Caco-2 (cell line): ENCODE data around the gene AMFR. TPM values are rescaled to one million over a fixed set of nuclear protein-coding genes. Genes with fewer than 3 reads are reported as not detected.

Source experiments
- BruUV-seq: library from RNA; stranded (reverse); fragments of 400-500 nt; replicated peaks from 2 replicates; lab custom pipeline; 2021; lab: Mats Ljungman, UMichigan
- CTCF ChIA-PET: fragments of 300-600 bp; sonication (Branson Sonifier 250); formaldehyde crosslinking; loops from one replicate; lab custom pipeline; 2022; ENCODE audit warnings: antibody characterized with exemption; lab: Charles Lee
- POLR2A ChIA-PET: fragments of 300-600 bp; sonication (Branson Sonifier 250); formaldehyde crosslinking; loops from one replicate; lab custom pipeline; 2022; ENCODE audit warnings: antibody characterized with exemption; lab: Charles Lee
- DNase-seq, 2 experiments: peaks; one replicate each; pipeline versions ENCODE4 v3.0.0 to v3.0.0-alpha.2; 2020 to 2022
- H3K27me3 ChIP-seq: replicated peaks from 2 replicates; pipeline ENCODE4 v1.6.0; 2011; ENCODE audit warnings: low read length; ENCODE audit not compliant: control insufficient read depth, insufficient read depth
- H3K36me3 ChIP-seq: 2 replicates; pipeline ENCODE4 v1.5.1; 2011; ENCODE audit warnings: low read length; ENCODE audit not compliant: control insufficient read depth, insufficient read depth
- H3K4me1 ChIP-seq: fragments of 250-450 bp; sonication (Bioruptor Pico); 2 replicates; pipeline ENCODE4 v1.5.1; 2020; ENCODE audit warnings: mild to moderate bottlenecking
- H3K4me3 ChIP-seq: 2 replicates; pipeline ENCODE4 v1.5.1; 2011; ENCODE audit warnings: low read depth, mild to moderate bottlenecking, control low read depth, low read length
- H3K9me3 ChIP-seq: fragments of 250-450 bp; sonication (Bioruptor Pico); 2 replicates; pipeline ENCODE4 v1.5.1; 2020; ENCODE audit warnings: mild to moderate bottlenecking, moderate library complexity
- H3K27ac Mint-ChIP-seq: one replicate; pipeline ENCODE4 v1.8.0; 2022; ENCODE audit warnings: mixed read lengths; ENCODE audit not compliant: unreplicated experiment
- H3K27me3 Mint-ChIP-seq: one replicate; pipeline ENCODE4 v1.8.0; 2022; ENCODE audit warnings: mixed read lengths; ENCODE audit not compliant: insufficient read depth, unreplicated experiment
- H3K36me3 Mint-ChIP-seq: one replicate; pipeline ENCODE4 v1.8.0; 2022; ENCODE audit warnings: mild to moderate bottlenecking, mixed read lengths; ENCODE audit not compliant: insufficient read depth, unreplicated experiment
- H3K4me1 Mint-ChIP-seq: one replicate; pipeline ENCODE4 v1.8.0; 2022; ENCODE audit warnings: low read depth, mixed read lengths; ENCODE audit not compliant: unreplicated experiment
- H3K4me3 Mint-ChIP-seq: one replicate; pipeline ENCODE4 v1.8.0; 2022; ENCODE audit warnings: mild to moderate bottlenecking, moderate library complexity, mixed read lengths; ENCODE audit not compliant: unreplicated experiment
- H3K9me3 Mint-ChIP-seq: one replicate; pipeline ENCODE4 v1.8.0; 2022; ENCODE audit warnings: mixed read lengths; ENCODE audit not compliant: unreplicated experiment
- CTCF ChIP-seq, 2 experiments: fragments of 200-600 bp in 1 of 2; IDR thresholded peaks; 1 replicate in 1 of 2; 2 replicates in 1 of 2; pipeline versions ENCODE4 v1.5.1 to v1.8.0; 2011 to 2022; ENCODE audit warnings: antibody characterized with exemption in 1 of 2, control low read depth in 1 of 2, inconsistent platforms in 1 of 2, low read depth in 1 of 2, low read length in 1 of 2, mild to moderate bottlenecking in 1 of 2, moderate library complexity in 1 of 2; ENCODE audit not compliant: insufficient read depth in 1 of 2, severe bottlenecking in 1 of 2, unreplicated experiment in 1 of 2
- intact Hi-C: fragments of 100-400 bp; cut with micrococcal nuclease; formaldehyde crosslinking; loops from one replicate; pipeline ENCODE4 v1.10.0; 2022; ENCODE audit not compliant: unreplicated experiment
- total RNA-seq: library from RNA; stranded (reverse); gene quantifications from 2 replicates; pipeline ENCODE4 v1.2.3, GENCODE V29; 2022

Gene AMFR
- total RNA-seq, 1 experiment from 2014 or later, result 106 TPM

- no TSS peak for BruUV-seq
- peaks cover 8% of the 10 kb centered on the region for H3K9me3 Mint-ChIP-seq
- H3K27ac Mint-ChIP-seq, result no peak overlapping the region
Measured at GRCh38 chr16:56373003-56373402, 52.3 kb downstream of the AMFR start.

GRCh38 chr16:56372013-56372634 lies 53.2 kb downstream of the AMFR start:
- H3K27me3 Mint-ChIP-seq, result no peaks in the 10 kb centered on the region
- no peak for DNase-seq
- Histone ChIP-seq H3K4me1 (no peaks in the 10 kb centered on the region), H3K27me3 (no peaks in the 10 kb centered on the region), H3K9me3 (no peaks in the 10 kb centered on the region), H3K36me3 (no peaks in the 10 kb centered on the region), H3K4me3 (no peak overlapping the region)
- no peaks in the 10 kb centered on the region for H3K9me3 Mint-ChIP-seq
- H3K4me1 Mint-ChIP-seq, result no peaks in the 10 kb centered on the region
- CTCF ChIA-PET, result no interaction called here
- intact Hi-C loops, result no loop called here
- H3K27ac Mint-ChIP-seq, result no peak overlapping the region
- no TSS peak for BruUV-seq
- POLR2A ChIA-PET, result no interaction called here
- H3K36me3 Mint-ChIP-seq, result peaks cover 16% of the 10 kb centered on the region
- TF ChIP-seq CTCF (IDR thresholded peaks at IDR 0.05; ENCODE audit: insufficient read depth in 1 of 2, low read depth in 1 of 2, low read length in 1 of 2, severe bottlenecking in 1 of 2, unreplicated experiment in 1 of 2), result no peak
- H3K4me3 Mint-ChIP-seq, result no peak overlapping the region

More at GRCh38 chr16:56373003-56373402, 52.3 kb downstream of the AMFR start:
- intact Hi-C loops, result no loop called here
- TF ChIP-seq CTCF (IDR thresholded peaks at IDR 0.05; ENCODE audit: insufficient read depth in 1 of 2, low read depth in 1 of 2, low read length in 1 of 2, severe bottlenecking in 1 of 2, unreplicated experiment in 1 of 2), result no peak
- Mint-ChIP-seq H3K4me3 (no peak overlapping the region), H3K4me1 (no peaks in the 10 kb centered on the region), H3K36me3 (peaks cover 12% of the 10 kb centered on the region), H3K27me3 (no peaks in the 10 kb centered on the region)
- Histone ChIP-seq H3K9me3 (no peaks in the 10 kb centered on the region), H3K36me3 (no peaks in the 10 kb centered on the region), H3K27me3 (no peaks in the 10 kb centered on the region), H3K4me1 (no peaks in the 10 kb centered on the region), H3K4me3 (no peak overlapping the region)
- POLR2A ChIA-PET, result no interaction called here
- no peak for DNase-seq
- CTCF ChIA-PET, result no interaction called here

- Mint-ChIP-seq H3K9me3 (no peaks in the 10 kb centered on the region), H3K27ac (no peak overlapping the region), H3K4me1 (no peaks in the 10 kb centered on the region), H3K4me3 (no peak overlapping the region), H3K36me3 (peaks cover 18% of the 10 kb centered on the region), H3K27me3 (no peaks in the 10 kb centered on the region)
- no peaks in the 10 kb centered on the region for H3K27me3 ChIP-seq
- ChIA-PET CTCF (no interaction called here), POLR2A (no interaction called here)
- no peak for TF ChIP-seq CTCF (IDR thresholded peaks at IDR 0.05; ENCODE audit: insufficient read depth in 1 of 2, low read depth in 1 of 2, low read length in 1 of 2, severe bottlenecking in 1 of 2, unreplicated experiment in 1 of 2)
- no peak overlapping the region for H3K4me3 ChIP-seq
- BruUV-seq, result no TSS peak
- H3K9me3 ChIP-seq, result no peaks in the 10 kb centered on the region
- no peak for DNase-seq
- H3K4me1 ChIP-seq, result no peaks in the 10 kb centered on the region
- intact Hi-C loops, result no loop called here
- H3K36me3 ChIP-seq, result no peaks in the 10 kb centered on the region; the same call in 1 of the 2 replicates
Measured at GRCh38 chr16:56371660-56371937, 53.7 kb downstream of the AMFR start.
